ENCODE results near the gene MRPL28. TPM values are rescaled to one million over a fixed set of nuclear protein-coding genes. Genes with fewer than 3 reads are reported as not detected.

The MRPL28 gene
- polyA plus RNA-seq, 3 donors: 68.6 to 88.5 (median 88.1) TPM

GRCh38 chr16:381789-382717 lies 11.7 kb upstream of the MRPL28 start, which contains the start of gene PGAP6:
Gene PGAP6 (minus strand): TSS chr16:381978. CDS start chr16:381821, 157 bp downstream.
- Histone ChIP-seq H3K27me3 (ENCODE audit: control insufficient read depth in 2 of 2, insufficient read depth in 2 of 2, low read length in 2 of 2) (no peaks in the 10 kb centered on the region), H3K9ac (ENCODE audit: insufficient read depth, low read length, poor library complexity, severe bottlenecking) (peak within 1 kb of the TSS; percentile 81), H4K20me1 (ENCODE audit: insufficient read depth, low read length) (peaks cover 32% of the 10 kb centered on the region), H3K9me3 (replicated peaks in 1 of 2; ENCODE audit: control insufficient read depth in 1 of 2, insufficient read depth in 1 of 2, low read length in 2 of 2) (no peaks in the 10 kb centered on the region), H3K27ac (ENCODE audit: low read depth in 1 of 2, low read length in 2 of 2) (peak within 1 kb of the TSS in 1 of 2 donors; percentile 71), H3K4me3 (replicated peaks in 1 of 3; ENCODE audit: low read depth in 2 of 3, low read length in 3 of 3) (peak within 1 kb of the TSS; percentile 78 to 92 (median 88)), H3K36me3 (replicated peaks in 1 of 2; ENCODE audit: control insufficient read depth in 1 of 2, insufficient read depth in 2 of 2, low read length in 2 of 2) (peaks cover 8% of the 10 kb centered on the region in 2 donors), H3K79me2 (ENCODE audit: insufficient read depth, low read length) (peaks cover 35% of the 10 kb centered on the region), H2AFZ (ENCODE audit: insufficient read depth, low read depth, low read length, poor library complexity, severe bottlenecking) (peak within 1 kb of the TSS; percentile 81), H3K4me1 (ENCODE audit: control insufficient read depth in 1 of 2, insufficient read depth in 2 of 2, low read length in 2 of 2) (peaks cover 39 to 52% of the 10 kb centered on the region in 2 donors), H3K4me2 (replicated peaks; ENCODE audit: extremely low read depth, low read length, poor library complexity, severe bottlenecking) (peak within 1 kb of the TSS; percentile 99)
- no peak for TF ChIP-seq CTCF (IDR thresholded peaks at IDR 0.05)
- Mint-ChIP-seq H3K4me1 (peaks cover 39% of the 10 kb centered on the region), H3K27ac (peak within 1 kb of the TSS in 6 of 7 donors; percentile 49 to 93 (median 69)), H3K27me3 (ENCODE audit: low read depth in 3 of 3) (peaks cover 0 to 14% (median 9%) of the 10 kb centered on the region in 3 donors), H3K36me3 (peaks cover 3 to 8% of the 10 kb centered on the region in 2 donors), H3K4me3 (peak within 1 kb of the TSS; percentile 91 to 92), H3K9me3 (no peaks in the 10 kb centered on the region)
- DNase-seq: peak; percentile 39 to 72 (median 54)
- under 1% methylated on average over 82 of the region's 123 CpGs for WGBS (ENCODE audit: insufficient coverage)
- intact Hi-C loops (cut with micrococcal nuclease): loop anchor here in 1 of 2 donors (2.0 kb wide), 1 partner anchor 29 kb away; the partner anchor contains the start of gene AXIN1

GRCh38 chr16:381012-381788 lies 10.9 kb upstream of the MRPL28 start:
- Histone ChIP-seq H3K27ac (ENCODE audit: low read depth in 1 of 2, low read length in 2 of 2) (peak overlapping the region in 1 of 2 donors; percentile 31), H3K36me3 (replicated peaks in 1 of 2; ENCODE audit: control insufficient read depth in 1 of 2, insufficient read depth in 2 of 2, low read length in 2 of 2) (peaks cover 17% of the 10 kb centered on the region in 2 donors), H3K4me2 (replicated peaks; ENCODE audit: extremely low read depth, low read length, poor library complexity, severe bottlenecking) (peak overlapping the region; percentile 95), H3K4me1 (ENCODE audit: control insufficient read depth in 1 of 2, insufficient read depth in 2 of 2, low read length in 2 of 2) (peaks cover 39 to 46% of the 10 kb centered on the region in 2 donors), H3K27me3 (ENCODE audit: control insufficient read depth in 2 of 2, insufficient read depth in 2 of 2, low read length in 2 of 2) (no peaks in the 10 kb centered on the region), H3K9ac (ENCODE audit: insufficient read depth, low read length, poor library complexity, severe bottlenecking) (peak overlapping the region; percentile 76), H3K4me3 (replicated peaks in 1 of 3; ENCODE audit: low read depth in 2 of 3, low read length in 3 of 3) (peak overlapping the region; percentile 78 to 88 (median 87)), H4K20me1 (ENCODE audit: insufficient read depth, low read length) (peaks cover 32% of the 10 kb centered on the region), H2AFZ (ENCODE audit: insufficient read depth, low read depth, low read length, poor library complexity, severe bottlenecking) (peak overlapping the region; percentile 71), H3K9me3 (replicated peaks in 1 of 2; ENCODE audit: control insufficient read depth in 1 of 2, insufficient read depth in 1 of 2, low read length in 2 of 2) (no peaks in the 10 kb centered on the region), H3K79me2 (ENCODE audit: insufficient read depth, low read length) (peaks cover 35% of the 10 kb centered on the region)
- intact Hi-C loops (cut with micrococcal nuclease): no loop called here
- peaks cover 6 to 12% of the 10 kb centered on the region in 2 donors for H3K36me3 Mint-ChIP-seq
- no peak for TF ChIP-seq CTCF (IDR thresholded peaks at IDR 0.05)
- peaks cover 36% of the 10 kb centered on the region for H3K4me1 Mint-ChIP-seq
- H3K27me3 Mint-ChIP-seq (ENCODE audit: low read depth in 3 of 3): peaks cover 0 to 14% (median 9%) of the 10 kb centered on the region in 3 donors
- under 1% methylated on average over 70 of the region's 73 CpGs for WGBS (ENCODE audit: insufficient coverage)
- no peak overlapping the region for H3K27ac Mint-ChIP-seq
- no peaks in the 10 kb centered on the region for H3K9me3 Mint-ChIP-seq
- DNase-seq: no peak
- peak overlapping the region; percentile 80 to 88 for H3K4me3 Mint-ChIP-seq

Measured in CD14-positive monocyte (primary cell).